Breast epithelium (tissue), 3 donors: ENCODE measurements around the gene TMEM270.

Source experiments
- CTCF ChIP-seq, 3 donors: fragments of 450-650 bp; IDR thresholded peaks; one replicate each; pipeline ENCODE4 v1.5.1; 2016 to 2017; ENCODE audit warnings: antibody characterized with exemption in 3 of 3, mild to moderate bottlenecking in 3 of 3, moderate library complexity in 3 of 3
- POLR2AphosphoS5 ChIP-seq, 3 donors: sonication (generic); formaldehyde crosslinking; IDR thresholded peaks; one replicate each; pipeline ENCODE4 v1.6.1; 2017; ENCODE audit warnings: antibody characterized with exemption in 3 of 3

- no peak for TF ChIP-seq CTCF (IDR thresholded peaks at IDR 0.05)
- no peak for TF ChIP-seq POLR2AphosphoS5 (IDR thresholded peaks at IDR 0.05)
Measured at GRCh38 chr7:73871163-73872011, 10.4 kb downstream of the TMEM270 start.
